Karpas-422 (cell line): ENCODE results near the gene ATXN7L1. TPM values are rescaled to one million over a fixed set of nuclear protein-coding genes. Genes with fewer than 3 reads are reported as not detected.

Experiments used
- DNase-seq: peaks from one replicate; pipeline ENCODE4 v3.0.0-alpha.2; 2015
- H2AFZ ChIP-seq: fragments of 200-600 bp; sonication (generic); 2 replicates; pipeline ENCODE4 v1.6.1; 2014; ENCODE audit warnings: antibody characterized with exemption, low read length, mixed read lengths
- H3K27ac ChIP-seq: fragments of 200-600 bp; sonication (generic); 2 replicates; pipeline ENCODE4 v1.5.1; 2014; ENCODE audit warnings: mild to moderate bottlenecking, low read length, moderate library complexity
- H3K27me3 ChIP-seq: fragments of 200-600 bp; sonication (generic); 2 replicates; pipeline ENCODE4 v1.6.1; 2014; ENCODE audit warnings: low read length, mixed read lengths
- H3K36me3 ChIP-seq: fragments of 200-600 bp; sonication (generic); 2 replicates; pipeline ENCODE4 v1.6.1; 2014; ENCODE audit warnings: low read length, mixed read lengths; ENCODE audit not compliant: insufficient read depth
- H3K4me1 ChIP-seq: fragments of 200-600 bp; sonication (generic); 2 replicates; pipeline ENCODE4 v1.6.1; 2014; ENCODE audit warnings: mild to moderate bottlenecking, low read length, mixed read lengths
- H3K4me2 ChIP-seq: fragments of 200-600 bp; sonication (generic); 2 replicates; pipeline ENCODE4 v1.6.1; 2014; ENCODE audit warnings: low read length, low read depth, mild to moderate bottlenecking; ENCODE audit not compliant: poor library complexity, severe bottlenecking
- H3K4me3 ChIP-seq: fragments of 200-600 bp; sonication (generic); 2 replicates; pipeline ENCODE4 v1.5.1; 2014; ENCODE audit warnings: mild to moderate bottlenecking, antibody characterized with exemption, low read length, mixed read lengths
- H3K79me2 ChIP-seq: fragments of 200-600 bp; sonication (generic); 2 replicates; pipeline ENCODE4 v1.6.1; 2014; ENCODE audit warnings: mild to moderate bottlenecking, low read length, mixed read lengths
- H3K9ac ChIP-seq: fragments of 200-600 bp; sonication (generic); 2 replicates; pipeline ENCODE4 v1.6.0; 2014; ENCODE audit warnings: low read length
- H3K9me2 ChIP-seq: fragments of 200-600 bp; sonication (generic), shearing (Covaris generic); replicated peaks from 2 replicates; pipeline ENCODE4 v1.6.0; 2014; ENCODE audit warnings: mild to moderate bottlenecking, low read length, moderate library complexity; ENCODE audit not compliant: insufficient read depth
- H3K9me3 ChIP-seq: fragments of 300-700, 200-600 bp; sonication (generic); 2 replicates; pipeline ENCODE4 v1.6.1; 2014; ENCODE audit warnings: low read length, mixed read lengths
- H4K20me1 ChIP-seq: fragments of 200-600 bp; sonication (generic); 2 replicates; pipeline ENCODE4 v1.6.1; 2014; ENCODE audit warnings: mild to moderate bottlenecking, antibody characterized with exemption, low read length, low read depth; ENCODE audit not compliant: insufficient read depth
- total RNA-seq: library from RNA; depleted of rRNA; stranded (reverse); fragments of >200 nt; shearing (Covaris generic); gene quantifications from 2 replicates; pipeline ENCODE4 v1.2.3, GENCODE V29; 2014; ENCODE audit warnings: low replicate concordance

ATXN7L1 gene
- total RNA-seq, 1 experiment from 2014 or later = not detected

DNA sequence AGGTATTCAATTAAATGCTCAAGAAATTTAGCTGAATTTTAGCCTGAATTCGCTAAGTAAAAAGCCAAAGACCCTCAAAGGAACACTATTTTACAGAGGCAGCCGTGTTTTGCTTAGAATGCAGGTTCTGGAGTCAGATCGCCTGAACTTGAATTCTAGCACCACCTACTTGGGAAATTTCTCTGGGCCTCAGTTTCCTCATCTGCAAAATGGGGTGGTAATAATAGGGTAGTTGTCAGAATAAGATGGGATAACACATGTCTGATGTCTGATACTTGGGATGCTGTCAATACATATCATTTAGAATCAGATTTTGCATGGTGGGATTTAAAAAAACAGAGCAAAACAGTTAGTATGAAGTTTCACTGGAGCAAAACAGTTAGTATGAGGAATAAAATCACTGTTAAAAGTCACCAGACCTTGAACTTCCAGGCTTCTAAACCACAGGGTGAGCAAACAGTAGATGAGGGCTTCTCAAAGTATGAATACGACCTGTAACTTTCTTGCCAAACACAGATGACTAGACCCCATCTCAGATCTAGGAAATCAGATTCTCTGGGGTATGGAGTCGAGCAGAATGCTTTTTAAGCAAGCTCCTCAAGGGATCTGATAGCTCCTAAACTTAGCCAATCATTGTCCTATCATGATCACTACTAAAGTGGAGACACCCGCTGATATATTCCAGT is 75.4 kb downstream of the ATXN7L1 start:
- no peaks in the 10 kb centered on the region for H3K9me3 ChIP-seq
- DNase-seq = no peak
- no peak overlapping the region for H3K9ac ChIP-seq
- H3K27me3 ChIP-seq = no peaks in the 10 kb centered on the region
- no peaks in the 10 kb centered on the region for H4K20me1 ChIP-seq
- H3K4me1 ChIP-seq = no peaks in the 10 kb centered on the region
- H3K27ac ChIP-seq = no peak overlapping the region
- H3K9me2 ChIP-seq = no peaks in the 10 kb centered on the region
- no peaks in the 10 kb centered on the region for H3K36me3 ChIP-seq
- no peaks in the 10 kb centered on the region for H3K79me2 ChIP-seq
- H3K4me3 ChIP-seq = no peak overlapping the region
- H2AFZ ChIP-seq = no peak overlapping the region
- no peak overlapping the region for H3K4me2 ChIP-seq

DNA sequence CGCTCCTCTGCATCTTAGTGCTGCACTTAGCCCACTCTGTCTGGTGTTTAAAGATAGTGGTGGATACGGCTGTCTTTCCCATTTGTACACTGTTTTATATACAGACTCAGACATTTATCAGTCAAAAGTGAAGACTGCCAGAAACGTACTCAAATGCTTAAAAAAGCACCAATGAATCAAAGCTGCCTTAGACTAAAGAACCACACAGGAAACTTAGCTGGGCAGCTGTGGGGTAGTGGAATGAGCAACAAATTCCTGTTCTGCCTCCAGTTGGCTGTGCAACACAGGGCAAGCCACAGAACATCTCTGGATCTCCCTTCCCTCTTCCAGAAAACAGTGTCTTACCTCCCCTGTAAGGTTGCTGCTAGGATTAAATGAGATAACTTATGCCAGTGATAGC is 76.0 kb downstream of the ATXN7L1 start:
- Histone ChIP-seq H3K9me3 (no peaks in the 10 kb centered on the region), H3K9me2 (no peaks in the 10 kb centered on the region), H3K27me3 (no peaks in the 10 kb centered on the region), H3K36me3 (no peaks in the 10 kb centered on the region), H3K9ac (no peak overlapping the region), H3K79me2 (no peaks in the 10 kb centered on the region), H3K4me2 (no peak overlapping the region), H4K20me1 (no peaks in the 10 kb centered on the region), H2AFZ (no peak overlapping the region), H3K4me3 (no peak overlapping the region), H3K27ac (no peak overlapping the region), H3K4me1 (no peaks in the 10 kb centered on the region)
- DNase-seq = no peak

DNA sequence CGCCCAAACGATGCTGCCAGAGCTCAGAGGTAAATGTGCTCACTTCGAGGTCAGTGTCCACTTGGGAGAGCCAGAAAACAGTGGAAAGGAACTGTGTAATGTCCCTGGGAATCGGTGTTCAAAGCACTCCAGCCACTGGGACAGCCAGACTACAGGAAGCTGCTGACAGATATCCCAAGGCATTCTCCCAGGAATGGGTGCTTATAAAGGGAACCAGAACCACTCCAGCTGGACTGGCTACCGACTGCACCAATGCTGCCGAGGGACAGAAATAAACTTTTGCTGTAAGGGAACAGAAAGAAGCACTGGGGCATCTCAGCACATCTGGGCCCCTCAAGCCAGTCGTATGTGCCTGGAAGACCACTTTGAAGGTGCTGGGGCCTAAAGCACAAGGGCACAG is 76.7 kb downstream of the ATXN7L1 start:
- Histone ChIP-seq H2AFZ (no peak overlapping the region), H3K4me1 (no peaks in the 10 kb centered on the region), H3K9me3 (no peaks in the 10 kb centered on the region), H3K27ac (no peak overlapping the region), H3K4me2 (no peak overlapping the region), H3K27me3 (no peaks in the 10 kb centered on the region), H3K9ac (no peak overlapping the region), H4K20me1 (no peaks in the 10 kb centered on the region), H3K79me2 (no peaks in the 10 kb centered on the region), H3K36me3 (no peaks in the 10 kb centered on the region), H3K9me2 (no peaks in the 10 kb centered on the region), H3K4me3 (no peak overlapping the region)
- no peak for DNase-seq

DNA sequence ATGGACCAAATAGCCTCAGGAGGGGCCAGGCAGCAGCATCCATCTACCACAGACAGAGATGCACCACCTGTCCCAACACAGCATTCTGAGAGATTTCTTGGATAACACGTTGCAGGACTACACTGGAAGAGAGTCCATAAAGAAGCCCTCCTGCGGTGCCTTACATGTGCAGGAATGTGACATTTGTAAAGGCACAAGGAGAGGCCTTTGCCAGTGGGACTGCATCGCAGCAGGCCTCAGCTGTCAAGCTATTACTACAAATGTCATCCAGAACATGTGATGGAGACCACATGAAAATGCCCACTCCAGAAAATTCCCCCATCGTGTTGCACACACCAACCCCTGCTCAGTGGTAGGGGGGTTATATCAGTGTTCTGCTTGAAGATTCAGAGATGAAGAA is 77.4 kb downstream of the ATXN7L1 start:
- Histone ChIP-seq H2AFZ (no peak overlapping the region), H3K9me2 (no peaks in the 10 kb centered on the region), H4K20me1 (no peaks in the 10 kb centered on the region), H3K4me1 (no peaks in the 10 kb centered on the region), H3K79me2 (no peaks in the 10 kb centered on the region), H3K9me3 (no peaks in the 10 kb centered on the region), H3K27ac (no peak overlapping the region), H3K9ac (no peak overlapping the region), H3K4me2 (no peak overlapping the region), H3K27me3 (no peaks in the 10 kb centered on the region), H3K36me3 (no peaks in the 10 kb centered on the region), H3K4me3 (no peak overlapping the region)
- DNase-seq = no peak

DNA sequence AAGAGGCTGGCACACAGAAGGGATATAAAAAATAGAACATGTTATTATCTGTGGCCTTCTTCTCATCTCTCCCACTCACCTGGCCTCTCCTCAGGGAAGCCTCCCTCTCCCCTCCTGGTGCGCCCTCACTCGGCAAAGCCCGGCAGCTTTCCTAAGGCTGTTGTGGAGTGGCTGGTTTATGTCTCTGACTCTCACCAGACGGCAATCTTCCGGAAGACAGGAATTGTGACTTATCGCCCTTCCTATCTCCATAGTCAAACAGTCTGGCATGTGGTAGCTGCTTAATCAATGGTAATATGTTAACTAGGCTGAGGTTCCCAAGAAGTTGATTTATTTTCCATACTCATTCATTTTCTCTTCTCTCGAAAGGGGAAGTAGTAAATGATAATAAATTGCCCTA is 78.7 kb downstream of the ATXN7L1 start:
- Histone ChIP-seq H3K9me2 (no peaks in the 10 kb centered on the region), H2AFZ (no peak overlapping the region), H3K9ac (no peak overlapping the region), H3K79me2 (no peaks in the 10 kb centered on the region), H3K4me1 (no peaks in the 10 kb centered on the region), H4K20me1 (no peaks in the 10 kb centered on the region), H3K4me2 (no peak overlapping the region), H3K4me3 (no peak overlapping the region), H3K27ac (no peak overlapping the region), H3K36me3 (no peaks in the 10 kb centered on the region), H3K9me3 (no peaks in the 10 kb centered on the region), H3K27me3 (no peaks in the 10 kb centered on the region)
- no peak for DNase-seq

DNA sequence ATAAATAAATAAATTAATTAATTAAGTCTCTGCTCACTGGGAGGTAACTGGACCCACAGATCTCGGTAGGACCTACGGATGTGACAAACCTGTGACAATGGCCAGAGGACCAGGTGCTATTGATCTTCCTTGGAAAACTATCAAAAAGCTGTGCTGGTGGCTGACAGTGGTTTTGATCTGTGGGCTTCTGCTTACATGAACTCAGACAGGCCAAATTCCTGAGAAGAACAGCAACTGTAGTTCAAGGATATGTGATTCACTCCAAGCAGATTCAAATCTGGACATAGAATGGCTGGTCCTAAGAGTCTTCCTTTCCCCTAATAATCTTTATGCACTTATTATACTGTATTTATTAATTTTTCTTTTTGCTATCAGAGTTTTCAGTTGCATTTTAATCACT is 80.0 kb downstream of the ATXN7L1 start:
- no peak for DNase-seq
- no peak overlapping the region for H3K27ac ChIP-seq
- H3K79me2 ChIP-seq = no peaks in the 10 kb centered on the region
- H3K4me1 ChIP-seq = no peaks in the 10 kb centered on the region
- no peak overlapping the region for H3K9ac ChIP-seq
- no peak overlapping the region for H3K4me3 ChIP-seq
- H3K9me3 ChIP-seq = no peaks in the 10 kb centered on the region
- no peaks in the 10 kb centered on the region for H4K20me1 ChIP-seq
- no peaks in the 10 kb centered on the region for H3K9me2 ChIP-seq
- no peaks in the 10 kb centered on the region for H3K27me3 ChIP-seq
- no peak overlapping the region for H2AFZ ChIP-seq
- no peak overlapping the region for H3K4me2 ChIP-seq
- H3K36me3 ChIP-seq = no peaks in the 10 kb centered on the region

DNA sequence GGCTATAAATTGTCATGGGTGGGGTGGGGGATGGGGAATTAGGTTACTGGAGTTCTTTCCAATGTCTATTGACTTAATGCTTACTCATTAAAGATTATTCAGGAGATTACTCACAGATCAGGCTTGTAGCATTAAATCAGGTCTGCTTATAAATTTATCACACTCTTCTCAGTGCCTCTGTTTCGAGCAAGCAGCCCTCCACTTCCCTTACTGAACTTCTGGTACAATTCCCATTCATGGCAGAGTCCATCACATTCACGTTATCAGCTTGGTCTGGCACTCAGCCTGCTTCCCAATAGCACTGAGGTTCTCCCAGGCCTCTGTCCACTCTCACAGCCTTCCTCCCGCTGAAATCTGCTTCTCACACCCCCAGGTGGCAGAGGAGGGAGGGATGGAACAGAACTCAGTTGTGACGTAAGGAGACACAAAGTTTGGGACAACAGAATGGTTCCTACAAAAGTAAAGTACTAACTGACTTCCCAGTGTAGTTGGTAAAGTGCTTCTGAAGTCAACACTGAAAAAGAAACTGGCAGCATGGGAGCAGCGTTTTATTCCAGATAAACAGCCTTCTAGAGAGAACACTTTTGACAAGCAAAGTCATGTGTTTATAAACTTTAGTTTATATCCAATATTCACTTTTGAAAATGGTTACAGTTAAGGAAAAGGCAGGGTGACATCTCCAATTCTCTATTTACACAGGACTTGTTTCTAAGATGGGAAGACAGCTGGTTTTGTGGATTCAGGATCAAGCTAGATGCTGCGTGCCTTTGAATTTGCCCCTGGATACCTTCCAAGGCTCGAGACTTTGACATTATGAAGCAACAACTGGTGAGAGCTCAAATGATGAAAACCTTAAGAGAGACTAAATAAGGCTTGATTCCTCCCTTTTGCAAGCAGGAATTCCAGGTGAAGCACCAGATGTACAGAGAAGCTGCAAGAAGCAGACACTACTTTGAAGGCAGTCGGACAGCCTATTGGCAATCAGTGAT is 81.4 kb downstream of the ATXN7L1 start:
- Histone ChIP-seq H2AFZ (no peak overlapping the region), H3K9me2 (no peaks in the 10 kb centered on the region), H4K20me1 (no peaks in the 10 kb centered on the region), H3K27me3 (no peaks in the 10 kb centered on the region), H3K36me3 (no peaks in the 10 kb centered on the region), H3K4me3 (no peak overlapping the region), H3K9me3 (no peaks in the 10 kb centered on the region), H3K9ac (no peak overlapping the region), H3K4me2 (no peak overlapping the region), H3K4me1 (no peaks in the 10 kb centered on the region), H3K27ac (no peak overlapping the region), H3K79me2 (no peaks in the 10 kb centered on the region)
- DNase-seq = no peak

DNA sequence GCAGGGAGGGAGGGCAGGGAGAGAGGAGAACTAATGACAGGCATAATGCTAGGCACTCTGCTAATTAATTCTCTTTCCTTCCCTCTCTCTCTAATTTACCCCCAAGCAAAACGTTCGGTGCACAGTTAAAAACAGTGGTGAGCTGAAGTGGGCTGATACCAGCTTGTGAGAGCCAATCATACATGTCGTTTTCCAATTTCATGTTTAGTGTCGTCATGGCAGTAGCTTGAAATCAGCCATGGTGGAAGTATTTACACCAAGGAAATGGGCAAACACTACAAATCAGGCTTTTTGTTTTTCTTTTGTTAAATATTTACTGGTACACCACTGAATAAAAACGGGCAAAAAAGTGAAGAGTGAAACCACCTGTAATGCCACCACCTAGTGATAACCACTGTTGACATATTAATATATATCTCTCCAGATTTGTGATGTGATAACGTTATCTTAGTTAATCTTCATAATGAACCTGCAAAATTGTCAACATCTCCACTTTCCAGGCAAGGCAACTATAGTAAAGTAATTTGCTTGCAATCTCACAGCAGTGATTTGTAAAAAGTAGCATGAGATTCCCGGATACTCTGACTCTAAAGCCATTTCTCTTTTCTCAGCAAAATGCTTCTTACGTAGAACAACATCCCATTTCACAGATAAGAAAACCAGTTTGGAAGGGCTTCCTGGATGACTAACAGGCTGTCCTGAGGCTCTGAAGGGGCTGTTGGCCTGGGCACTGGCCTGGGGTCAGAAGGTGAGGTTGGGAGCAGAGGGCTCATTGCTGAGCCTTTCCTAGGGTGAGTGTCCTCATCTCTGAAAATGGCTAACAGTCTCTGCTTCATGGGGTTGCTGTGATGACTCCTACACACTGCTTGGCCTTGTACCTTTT is 83.7 kb downstream of the ATXN7L1 start:
- Histone ChIP-seq H2AFZ (no peak overlapping the region), H3K4me2 (no peak overlapping the region), H3K36me3 (no peaks in the 10 kb centered on the region), H3K4me1 (no peaks in the 10 kb centered on the region), H3K27me3 (no peaks in the 10 kb centered on the region), H3K9ac (no peak overlapping the region), H3K9me2 (no peaks in the 10 kb centered on the region), H4K20me1 (no peaks in the 10 kb centered on the region), H3K4me3 (no peak overlapping the region), H3K9me3 (no peaks in the 10 kb centered on the region), H3K79me2 (no peaks in the 10 kb centered on the region), H3K27ac (no peak overlapping the region)
- DNase-seq = no peak
